Measurements from ENCODE around the gene BATF.

BATF gene

DNA sequence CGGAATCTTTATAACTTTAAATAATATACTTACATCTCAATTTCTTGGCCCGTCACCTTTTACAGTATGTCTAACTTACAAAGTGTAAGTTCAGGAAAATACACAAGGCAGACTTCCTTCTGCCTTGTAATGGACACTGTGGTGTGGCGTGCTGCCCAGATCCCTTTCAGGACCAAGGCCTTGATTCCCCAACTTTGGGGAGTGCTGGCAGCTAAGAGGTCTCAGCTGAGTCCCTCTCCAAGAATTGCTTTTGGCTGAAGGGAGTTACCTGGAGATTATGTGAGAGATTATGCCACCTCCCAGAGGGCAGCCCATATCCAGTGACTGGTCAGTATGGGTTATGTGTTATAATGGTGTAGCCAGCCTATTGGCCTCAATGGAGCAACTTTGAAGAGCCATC, 21.2 kb upstream of the BATF start:
- no peak for FAIRE-seq

DNA sequence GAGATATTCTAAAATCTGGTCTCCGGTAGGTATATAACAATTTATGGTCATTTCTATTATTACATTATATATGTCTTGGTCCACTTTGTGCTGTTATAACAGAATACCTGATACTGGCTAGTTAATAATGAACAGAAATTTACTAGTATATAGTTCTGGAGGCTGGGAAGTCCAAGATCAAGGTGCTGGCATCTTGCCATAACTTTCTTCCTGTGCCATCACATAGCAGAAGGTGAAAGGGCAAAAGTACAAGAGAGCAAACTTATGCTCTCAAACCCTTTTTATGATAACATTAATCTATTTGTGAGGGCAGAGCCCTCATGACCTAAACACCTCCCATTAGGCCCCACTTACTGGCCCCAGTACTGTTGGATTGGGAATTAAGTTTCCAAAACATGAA, 17.9 kb upstream of the BATF start:
- FAIRE-seq = no peak

GRCh38 chr14:75506930-75507329, 15.3 kb upstream of the BATF start:
- FAIRE-seq = peak; percentile 29

- FAIRE-seq = no peak
These were observed 11.7 kb upstream of the BATF start for GRCh38 chr14:75510547-75510946.

GRCh38 chr14:75511201-75511600, 11.1 kb upstream of the BATF start:
- no peak for FAIRE-seq

- no peak for FAIRE-seq
These were observed 8.2 kb upstream of the BATF start for GRCh38 chr14:75513911-75514672.

DNA sequence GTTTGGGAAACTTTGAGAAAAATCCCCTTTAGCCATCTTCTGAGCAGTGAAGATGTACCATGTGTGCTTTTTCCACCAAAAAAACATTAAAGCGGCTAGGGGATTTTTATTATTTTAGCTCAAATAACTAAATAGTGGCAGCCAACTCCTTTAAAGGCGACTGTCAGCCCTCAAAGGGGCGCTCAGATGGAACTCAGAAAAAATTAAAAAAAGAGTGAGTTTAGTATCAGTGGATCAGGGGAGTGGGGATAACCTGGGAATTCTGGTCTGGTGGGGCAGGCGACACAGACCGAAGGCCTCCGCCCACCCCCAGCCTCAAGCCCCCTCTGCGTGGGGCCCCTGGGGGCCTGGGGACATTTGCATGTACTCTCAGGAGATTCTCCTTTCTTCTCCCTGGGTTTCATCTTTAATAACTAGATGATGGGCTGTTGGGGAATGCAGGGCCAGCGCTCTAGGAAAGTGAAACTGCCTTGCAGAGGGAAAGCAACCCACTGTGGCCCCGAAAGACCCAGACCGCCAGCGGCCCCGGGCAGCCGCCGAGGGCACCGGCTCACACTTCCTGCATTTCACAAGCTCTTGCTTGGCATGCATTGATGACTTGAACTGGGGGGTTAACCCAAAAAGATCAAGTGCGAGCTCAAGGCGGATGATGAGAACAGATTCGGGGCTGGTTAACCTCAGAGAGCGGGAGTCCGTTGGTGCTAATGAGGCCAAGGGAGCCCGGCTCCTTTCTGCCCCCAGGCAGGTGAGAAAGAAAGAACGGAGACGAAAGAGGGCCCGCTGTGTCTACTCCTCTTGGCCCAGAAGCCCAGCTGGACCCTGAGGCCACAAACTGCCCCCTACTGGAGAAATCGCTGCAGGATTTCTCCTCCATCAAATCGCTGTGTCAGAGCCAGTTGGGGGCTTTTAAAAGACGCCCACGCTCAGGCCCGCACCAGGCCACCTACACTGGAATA, 7.3 kb upstream of the BATF start:
- no peak for FAIRE-seq

- FAIRE-seq = no peak
These were observed 6.7 kb upstream of the BATF start for GRCh38 chr14:75515629-75515996.

- FAIRE-seq = no peak
These were observed 3.6 kb upstream of the BATF start for GRCh38 chr14:75518625-75519024.

DNA sequence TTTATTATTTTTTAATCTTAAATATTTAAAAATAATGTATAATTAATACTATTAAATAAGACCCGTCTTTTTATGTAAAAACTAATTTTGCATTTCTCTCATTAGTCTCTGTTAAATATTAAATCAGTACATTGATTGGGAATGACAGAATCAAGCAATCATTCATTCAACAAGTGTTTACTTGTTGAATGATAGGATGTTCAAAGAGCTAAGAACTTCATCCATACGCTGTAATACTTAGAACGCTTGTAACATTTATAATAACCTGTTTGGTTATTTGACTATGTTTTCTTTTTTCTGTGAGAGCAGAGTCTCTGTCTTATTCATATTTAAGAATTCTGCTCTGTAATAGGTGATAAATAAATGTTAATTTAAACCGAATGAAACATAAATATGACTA, 2.9 kb upstream of the BATF start:
- no peak for FAIRE-seq

- FAIRE-seq = no peak
These were observed 2.2 kb upstream of the BATF start for GRCh38 chr14:75519826-75520728.

- FAIRE-seq = no peak
These were observed 1.4 kb upstream of the BATF start for GRCh38 chr14:75520852-75521251.

GRCh38 chr14:75521415-75522199, 662 bp upstream of the BATF start:
- no peak for FAIRE-seq

DNA sequence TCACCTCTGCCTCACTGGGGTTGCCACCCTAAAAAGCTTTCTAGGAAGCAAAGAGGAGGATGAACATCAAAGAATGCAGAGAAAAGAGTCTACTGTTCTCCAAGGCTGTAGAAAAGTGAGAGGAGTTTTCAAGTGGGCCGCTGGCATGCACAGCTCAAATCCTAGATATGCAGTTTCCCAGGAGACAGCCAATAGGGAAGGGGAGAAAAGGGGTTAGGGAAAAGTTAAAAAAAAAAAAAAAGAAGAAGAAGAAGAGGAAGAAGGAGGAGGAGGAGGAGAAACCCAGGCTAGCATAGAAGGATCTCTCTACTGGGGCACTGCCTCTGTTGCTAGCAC, 682 bp downstream of the BATF start:
- FAIRE-seq = no peak

GRCh38 chr14:75523771-75524171, 1.5 kb downstream of the BATF start:
- FAIRE-seq = no peak

GRCh38 chr14:75525969-75526368, 3.7 kb downstream of the BATF start:
- no peak for FAIRE-seq

GRCh38 chr14:75527449-75528163, 5.3 kb downstream of the BATF start:
- FAIRE-seq = no peak

- no peak for FAIRE-seq
These were observed 9.0 kb downstream of the BATF start for GRCh38 chr14:75531256-75531655.

- no peak for FAIRE-seq
These were observed 9.5 kb downstream of the BATF start for GRCh38 chr14:75531660-75532317.

GRCh38 chr14:75533791-75534555, 11.7 kb downstream of the BATF start:
- no peak for FAIRE-seq

All from A204.1 (cell line).